ENCODE data around the gene SLC9B2.
A peak's percentile ranks its signal among the peaks of the same experiment; 100 is the strongest.
"Not testable (repeated sequence)": the region's sequence is repeated elsewhere in the genome, so short reads cannot be mapped to it uniquely, and the experiment has no call there.

The SLC9B2 gene

GRCh38 chr4:103008875-103009729, 67.5 kb downstream of the SLC9B2 start:
- TF ChIP-seq, protein P1, sequence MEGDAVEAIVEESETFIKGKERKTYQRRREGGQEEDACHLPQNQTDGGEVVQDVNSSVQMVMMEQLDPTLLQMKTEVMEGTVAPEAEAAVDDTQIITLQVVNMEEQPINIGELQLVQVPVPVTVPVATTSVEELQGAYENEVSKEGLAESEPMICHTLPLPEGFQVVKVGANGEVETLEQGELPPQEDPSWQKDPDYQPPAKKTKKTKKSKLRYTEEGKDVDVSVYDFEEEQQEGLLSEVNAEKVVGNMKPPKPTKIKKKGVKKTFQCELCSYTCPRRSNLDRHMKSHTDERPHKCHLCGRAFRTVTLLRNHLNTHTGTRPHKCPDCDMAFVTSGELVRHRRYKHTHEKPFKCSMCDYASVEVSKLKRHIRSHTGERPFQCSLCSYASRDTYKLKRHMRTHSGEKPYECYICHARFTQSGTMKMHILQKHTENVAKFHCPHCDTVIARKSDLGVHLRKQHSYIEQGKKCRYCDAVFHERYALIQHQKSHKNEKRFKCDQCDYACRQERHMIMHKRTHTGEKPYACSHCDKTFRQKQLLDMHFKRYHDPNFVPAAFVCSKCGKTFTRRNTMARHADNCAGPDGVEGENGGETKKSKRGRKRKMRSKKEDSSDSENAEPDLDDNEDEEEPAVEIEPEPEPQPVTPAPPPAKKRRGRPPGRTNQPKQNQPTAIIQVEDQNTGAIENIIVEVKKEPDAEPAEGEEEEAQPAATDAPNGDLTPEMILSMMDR (conservative IDR thresholded peaks at IDR 0.05; ENCODE audit: low read length), result peak; percentile 86
- peak; percentile 65 for DNase-seq (ENCODE audit: low read depth)

GRCh38 chr4:103002551-103002950, 74.0 kb downstream of the SLC9B2 start:
- DNase-seq (ENCODE audit: low read depth), result peak; percentile 22
- TF ChIP-seq, protein P1 (conservative IDR thresholded peaks at IDR 0.05; ENCODE audit: low read length), result no peak
- H3K4me3 ChIP-seq (ENCODE audit: low read length), result no peak overlapping the region

More at GRCh38 chr4:103008875-103009729, 67.5 kb downstream of the SLC9B2 start:
- no peak overlapping the region for H3K4me3 ChIP-seq (ENCODE audit: low read length)

- no peak overlapping the region for H3K4me3 ChIP-seq (ENCODE audit: low read length)
- TF ChIP-seq, protein P1 (conservative IDR thresholded peaks at IDR 0.05; ENCODE audit: low read length), result no peak
- DNase-seq (ENCODE audit: low read depth), result no peak
Measured at GRCh38 chr4:102994803-102995202, 81.8 kb downstream of the SLC9B2 start.

- not testable (repeated sequence) for DNase-seq (ENCODE audit: low read depth); H3K4me3 ChIP-seq (ENCODE audit: low read length)
Measured at GRCh38 chr4:102993985-102994384, 82.6 kb downstream of the SLC9B2 start.

DNA sequence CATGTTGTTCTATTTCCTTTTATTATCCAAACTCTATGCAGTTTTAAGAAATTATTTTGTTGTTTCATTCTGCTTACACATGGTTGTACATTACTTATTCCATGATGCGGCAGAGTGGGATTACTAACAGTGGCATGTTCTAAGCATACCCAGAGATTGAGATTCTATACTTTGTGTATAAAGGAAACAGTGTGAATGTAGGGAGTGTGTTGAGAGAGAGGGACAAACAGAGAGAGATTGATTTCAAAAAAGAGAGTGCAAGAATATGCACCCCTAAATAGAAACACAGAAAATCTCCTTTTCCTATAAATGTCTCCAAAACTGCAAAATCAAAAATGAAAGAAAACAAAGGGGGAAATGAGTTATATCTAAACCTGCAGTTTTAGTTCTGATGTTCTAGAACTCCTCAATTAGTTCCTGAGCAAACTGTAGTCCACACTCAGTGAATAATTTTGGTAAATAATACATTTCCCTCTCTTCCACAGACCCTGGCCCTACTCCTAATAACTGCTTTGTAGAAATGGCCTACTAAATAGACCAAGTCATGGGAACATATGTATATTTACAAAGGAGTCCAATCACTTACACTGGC, 88.0 kb downstream of the SLC9B2 start:
- no peak overlapping the region for H3K4me3 ChIP-seq (ENCODE audit: low read length)
- TF ChIP-seq, protein P1 (conservative IDR thresholded peaks at IDR 0.05; ENCODE audit: low read length), result no peak
- DNase-seq (ENCODE audit: low read depth), result no peak

- TF ChIP-seq, protein P1 (conservative IDR thresholded peaks at IDR 0.05; ENCODE audit: low read length), result no peak
- DNase-seq (ENCODE audit: low read depth), result no peak
Measured at GRCh38 chr4:102981005-102981404, 95.6 kb downstream of the SLC9B2 start.

More at GRCh38 chr4:102981005-102981404, 95.6 kb downstream of the SLC9B2 start:
- no peak overlapping the region for H3K4me3 ChIP-seq (ENCODE audit: low read length)
